NCI-H524 treated with DMSO at 0.1 percent for 48 hours (cell line): ENCODE results near the gene PTGES3.

Experiments used
- DNase-seq: peaks from one replicate; lab custom pipeline; 2025; lab: John Stamatoyannopoulos, UW

PTGES3 gene

GRCh38 chr12:56629459-56630179, 58.5 kb downstream of the PTGES3 start:
- DNase-seq, result no peak

- DNase-seq, result no peak
Measured at GRCh38 chr12:56628671-56629458, 59.2 kb downstream of the PTGES3 start.

GRCh38 chr12:56626701-56627100, 61.4 kb downstream of the PTGES3 start:
- DNase-seq, result no peak

GRCh38 chr12:56622535-56622934, 65.5 kb downstream of the PTGES3 start:
- DNase-seq, result no peak

- no peak for DNase-seq
Measured at GRCh38 chr12:56616925-56617324, 71.2 kb downstream of the PTGES3 start.

- no peak for DNase-seq
Measured at GRCh38 chr12:56616244-56616643, 71.8 kb downstream of the PTGES3 start.

- no peak for DNase-seq
Measured at GRCh38 chr12:56614627-56615026, 73.5 kb downstream of the PTGES3 start.
